GM12878 (cell line): ENCODE results near the gene KIF1C. TPM values are rescaled to one million over a fixed set of nuclear protein-coding genes. Genes with fewer than 3 reads are reported as not detected.
"Not testable (repeated sequence)": the region's sequence is repeated elsewhere in the genome, so short reads cannot be mapped to it uniquely, and the experiment has no call there.

Source experiments
- ATAC-seq: fragments of 200-7000 bp; cut with Tn5 transposase; 3 replicates; pipeline ENCODE4 v1.9.1; 2020; ENCODE audit warnings: mild to moderate bottlenecking, moderate library complexity
- BruUV-seq: library from RNA; stranded (reverse); fragments of 400-500 nt; replicated peaks from 2 replicates; lab custom pipeline; 2021; lab: Mats Ljungman, UMichigan
- CTCF ChIA-PET: fragments of 300-600 bp; sonication (Branson Sonifier 250); formaldehyde crosslinking; extraction: SDS; loops from one replicate; lab custom pipeline; 2021; ENCODE audit warnings: inconsistent platforms; lab: Yijun Ruan, JAX
- POLR2A ChIA-PET: fragments of 350-600 bp; formaldehyde crosslinking; extraction: SDS; loops from one replicate; lab custom pipeline; 2021; ENCODE audit warnings: inconsistent platforms; lab: Charles Lee
- RAD21 ChIA-PET: fragments of 300-600 bp; sonication (Branson Sonifier 250); formaldehyde crosslinking; loops from one replicate; lab custom pipeline; 2023; ENCODE audit warnings: antibody characterized with exemption; ENCODE audit not compliant: unreplicated experiment; lab: Charles Lee
- SMC1A ChIA-PET: fragments of 300-600 bp; sonication (Branson Sonifier 250); formaldehyde crosslinking; loops from one replicate; lab custom pipeline; 2023; ENCODE audit not compliant: unreplicated experiment, uncharacterized antibody; lab: Charles Lee
- DNase-seq: peaks from one replicate; pipeline ENCODE4 v3.0.0-alpha.2; 2011; ENCODE audit warnings: low read depth, low spot score
- FAIRE-seq: peaks from 3 replicates; lab custom pipeline; 2011; peaks lifted over from hg19 to GRCh38; lab: Jason Lieb, UNC
- H2AFZ ChIP-seq: 2 replicates; pipeline ENCODE4 v1.6.0; 2011; ENCODE audit warnings: low read depth, low read length, control low read depth; ENCODE audit not compliant: control insufficient read depth
- H3K27ac ChIP-seq: 2 replicates; pipeline ENCODE4 v1.5.1; 2011; ENCODE audit warnings: control low read depth; ENCODE audit not compliant: control insufficient read depth, insufficient read depth
- H3K27me3 ChIP-seq, 2 experiments: replicated peaks in 1 of 2; 2 replicates each; pipeline versions ENCODE4 v1.6.0 to v1.6.1; 2011; ENCODE audit warnings: low read length in 1 of 2; ENCODE audit not compliant: control insufficient read depth in 2 of 2, insufficient read depth in 2 of 2
- H3K36me3 ChIP-seq, 2 experiments: 2 replicates each; pipeline ENCODE4 v1.5.1; 2011; ENCODE audit warnings: low read length in 1 of 2; ENCODE audit not compliant: control insufficient read depth in 2 of 2, insufficient read depth in 2 of 2
- H3K4me1 ChIP-seq: 2 replicates; pipeline ENCODE4 v1.6.1; 2011; ENCODE audit warnings: mild to moderate bottlenecking, low read length, moderate library complexity, mixed read lengths; ENCODE audit not compliant: control insufficient read depth, insufficient read depth
- H3K4me2 ChIP-seq: 2 replicates; pipeline ENCODE4 v1.6.0; 2011; ENCODE audit warnings: control low read depth; ENCODE audit not compliant: control insufficient read depth, insufficient read depth
- H3K4me3 ChIP-seq: fragments of 200-600 bp; sonication (generic); 2 replicates; pipeline ENCODE4 v1.5.1; 2016
- H3K79me2 ChIP-seq: 2 replicates; pipeline ENCODE4 v1.6.0; 2011; ENCODE audit warnings: low read length; ENCODE audit not compliant: control insufficient read depth, insufficient read depth
- H3K9ac ChIP-seq: 2 replicates; pipeline ENCODE4 v1.8.0; 2011; ENCODE audit warnings: low read length, control low read depth, mixed read lengths; ENCODE audit not compliant: control insufficient read depth, insufficient read depth
- H3K9me3 ChIP-seq: replicated peaks from 3 replicates; pipeline ENCODE4 v1.5.1; 2011; ENCODE audit warnings: mild to moderate bottlenecking, low read length; ENCODE audit not compliant: control insufficient read depth, insufficient read depth
- H4K20me1 ChIP-seq: 2 replicates; pipeline ENCODE4 v1.6.0; 2011; ENCODE audit not compliant: control insufficient read depth, insufficient read depth
- EED ChIP-seq: sonication (generic); IDR thresholded peaks from 2 replicates; pipeline ENCODE4 v1.6.1; 2016; ENCODE audit warnings: antibody characterized with exemption, low read depth
- GATAD2B ChIP-seq: fragments of 450-650 bp; conservative IDR thresholded peaks from 2 replicates; pipeline ENCODE4 v1.6.1; 2017; ENCODE audit warnings: low read depth, mild to moderate bottlenecking, moderate library complexity
- NFYB ChIP-seq: IDR thresholded peaks from 2 replicates; pipeline ENCODE4 v1.6.1; 2011; ENCODE audit warnings: low read depth, mild to moderate bottlenecking, low read length, improper control_type of control experiment, moderate library complexity; ENCODE audit not compliant: insufficient read depth
- RELB ChIP-seq: fragments of 450-650 bp; IDR thresholded peaks from 2 replicates; pipeline ENCODE4 v1.6.1; 2017; ENCODE audit warnings: low read depth, mild to moderate bottlenecking, moderate library complexity
- SKIL ChIP-seq: fragments of 450-650 bp; IDR thresholded peaks from 2 replicates; pipeline ENCODE4 v1.6.1; 2017; ENCODE audit warnings: mild to moderate bottlenecking, low read depth, inconsistent platforms; ENCODE audit not compliant: poor library complexity, severe bottlenecking
- WGBS: methylation state at CpG from one replicate; pipeline ENCODE4 v1.1.6; 2016; ENCODE audit warnings: low lambda C conversion rate; ENCODE audit not compliant: insufficient replicate concordance, insufficient coverage; ENCODE audit errors: missing lambda C conversion rate; 5-methylcytosine and 5-hydroxymethylcytosine counted together
- in situ Hi-C: fragments of 300-500 bp; cut with MboI; formaldehyde crosslinking; loops from 9 replicates; pipeline ENCODE4 v1.14.3; 2018; ENCODE audit warnings: mixed read lengths
- intact Hi-C: fragments of 100-400 bp; cut with micrococcal nuclease; formaldehyde crosslinking; loops from one replicate; pipeline ENCODE4 v1.14.2; 2022; ENCODE audit not compliant: unreplicated experiment
- polyA plus RNA-seq, 11 experiments: library from polyadenylated mRNA; depleted of rRNA in 4 of 11; unstranded in 6 of 11; stranded (reverse) in 5 of 11; fragments of >200 nt; fragmentation: Nextera tagmentation in 4 of 11; fragmentation: Illumina TruSeq in 1 of 11; extraction: Ambion mirVana in 4 of 11; extraction: Trizol in 1 of 11; gene quantifications; 1 replicate in 1 of 11; 2 replicates in 10 of 11; pipeline versions ENCODE4 v1.2.1 to v1.2.3, GENCODE V29; 2011 to 2016; ENCODE audit warnings: inconsistent platforms in 2 of 11, missing spikeins in 2 of 11, low read depth in 1 of 11
- total RNA-seq, 4 experiments: library from RNA; depleted of rRNA in 3 of 4; stranded (reverse); fragments of >200 nt in 3 of 4; fragmentation: Illumina TruSeq in 1 of 4; extraction: Trizol in 1 of 4; gene quantifications; 2 replicates each; pipeline versions ENCODE4 v1.2.1 to v1.2.3, GENCODE V29; 2013 to 2021
- TF ChIP-seq, protein P1 (sequence below): fragments of 450-650 bp; IDR thresholded peaks from 2 replicates; pipeline ENCODE4 v1.6.1; 2017; ENCODE audit warnings: mild to moderate bottlenecking

The KIF1C gene
- total and polyA plus RNA-seq, 10 of the 15 experiments (the other 5 are each of a cell fraction or from before 2014, with no cell fraction given), result 1.4 to 65.9 (median 21.1) TPM

DNA sequence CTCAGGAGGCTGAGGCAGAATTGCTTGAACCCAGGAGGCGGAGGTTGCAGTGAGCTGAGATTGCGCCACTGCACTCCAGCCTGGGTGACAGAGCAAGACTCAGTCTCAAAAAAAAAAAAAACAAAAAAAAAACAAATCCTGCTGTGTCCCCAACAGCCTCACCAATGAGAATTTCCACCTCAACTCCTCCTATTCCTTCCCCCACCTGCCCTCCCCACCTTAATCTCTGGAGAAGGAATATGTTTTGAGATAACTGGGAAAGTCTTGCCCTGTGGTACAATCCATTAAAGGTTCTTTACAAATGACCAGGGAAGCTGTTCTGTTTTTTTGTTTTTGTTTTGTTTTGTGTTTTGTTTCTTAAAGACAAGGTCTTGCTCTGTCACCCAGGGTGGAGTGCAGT, 32.4 kb downstream of the KIF1C start:
- ChIA-PET POLR2A (interaction anchor here (0.9 to 2.6 kb wide), 6 partner anchors 13 to 197 kb away, joined by 3 to 9 read pairs (median 4); partner anchors contain the start of genes INCA1, KIF1C, RNF167 and SLC25A11), SMC1A (interaction anchor here (0.8 to 3.2 kb wide), 9 partner anchors 13 to 208 kb away, joined by 3 to 38 read pairs (median 4); partner anchors contain the start of genes CAMTA2, SPAG7 and ZNF232), CTCF (interaction anchor here (0.6 to 3.2 kb wide), 20 partner anchors 10 to 433 kb away, joined by 3 to 45 read pairs (median 5); partner anchors contain the start of genes CAMTA2, CHRNE, INCA1 and KIF1C), RAD21 (interaction anchor here (0.6 to 3.0 kb wide), 6 partner anchors 31 to 161 kb away, joined by 3 to 15 read pairs (median 4); partner anchors contain the start of genes INCA1, KIF1C and SPAG7)
- 94% methylated on average over 2 of the region's 2 CpGs for WGBS
- DNase-seq, H3K36me3 ChIP-seq, in situ Hi-C loops, H3K4me2 ChIP-seq, H3K27ac ChIP-seq, FAIRE-seq, H3K9ac ChIP-seq, H3K79me2 ChIP-seq, BruUV-seq, H2AFZ ChIP-seq, H3K27me3 ChIP-seq, H3K9me3 ChIP-seq, ATAC-seq, H4K20me1 ChIP-seq, H3K4me3 ChIP-seq: not testable (repeated sequence)
- H3K4me1 ChIP-seq, result peaks cover 14% of the 10 kb centered on the region
- intact Hi-C loops, result loop anchor here (2.0 to 5.0 kb wide), 2 partner anchors 33 kb away; partner anchors contain the start of genes INCA1 and KIF1C

DNA sequence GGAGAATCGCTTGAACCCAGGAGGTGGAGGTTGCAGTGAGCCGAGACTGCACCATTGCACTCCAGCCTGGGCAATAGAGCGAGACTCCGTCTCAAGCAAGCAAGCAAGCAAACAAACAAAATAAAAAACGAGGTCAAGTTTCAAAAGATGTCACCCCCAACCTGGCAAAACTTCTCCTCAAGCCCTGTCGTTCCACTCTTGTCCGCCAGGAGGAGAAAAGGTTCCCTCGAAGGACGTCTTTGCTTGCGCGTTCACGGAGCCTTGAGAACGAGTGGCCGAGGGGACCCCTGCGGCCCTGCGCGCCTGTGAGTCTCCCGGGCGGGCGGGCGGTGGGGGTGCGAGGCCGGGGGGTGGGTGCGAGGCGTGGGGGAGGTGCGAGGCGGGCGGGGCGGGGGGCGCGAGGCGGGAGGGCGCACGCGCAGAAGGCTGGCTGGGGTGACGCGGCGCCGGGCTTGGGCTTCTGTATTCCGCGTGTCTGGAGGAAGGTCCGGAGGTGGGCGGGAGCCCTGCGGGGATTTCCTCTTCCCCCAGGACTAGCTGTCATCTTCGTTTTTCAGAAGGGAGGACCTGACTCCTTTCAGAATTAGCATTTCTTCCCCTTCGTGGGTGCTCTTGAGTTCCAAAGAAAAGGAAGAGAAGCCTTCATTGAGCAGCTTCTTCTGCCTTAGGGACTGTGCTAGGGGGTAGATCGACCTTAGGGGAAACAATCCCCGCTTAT, 33.8 kb downstream of the KIF1C start:
- Histone ChIP-seq H3K4me2 (peak overlapping the region; percentile 81), H3K9me3 (no peaks in the 10 kb centered on the region), H3K4me1 (peaks cover 14% of the 10 kb centered on the region), H4K20me1 (no peaks in the 10 kb centered on the region), H3K36me3 (no peaks in the 10 kb centered on the region), H3K27ac (peak overlapping the region; percentile 66), H2AFZ (peak overlapping the region; percentile 82), H3K9ac (peak overlapping the region; percentile 45; the same call in 1 of the 2 replicates), H3K27me3 (no peaks in the 10 kb centered on the region), H3K79me2 (no peaks in the 10 kb centered on the region), H3K4me3 (peak overlapping the region; percentile 46)
- BruUV-seq, result no TSS peak
- ChIA-PET SMC1A (interaction anchor here (0.8 to 3.2 kb wide), 10 partner anchors 15 to 207 kb away, joined by 3 to 38 read pairs (median 4); partner anchors contain the start of gene SPAG7), CTCF (interaction anchor here (0.7 to 3.2 kb wide), 13 partner anchors 14 to 122 kb away, joined by 3 to 45 read pairs (median 7); partner anchors contain the start of genes CAMTA2 and SLC25A11), POLR2A (interaction anchor here (0.6 to 2.6 kb wide), 9 partner anchors 15 to 196 kb away, joined by 3 to 9 read pairs (median 4); partner anchors contain the start of genes CAMTA2, INCA1 and KIF1C), RAD21 (interaction anchor here (0.6 to 3.0 kb wide), 12 partner anchors 30 to 534 kb away, joined by 3 to 15 read pairs (median 4); partner anchors contain the start of gene SPAG7)
- peak; percentile 97 for FAIRE-seq
- peak; percentile 92 for ATAC-seq
- in situ Hi-C loops (no loop called here), intact Hi-C loops (loop anchor here (2.0 to 5.0 kb wide), 2 partner anchors 31 to 34 kb away; partner anchors contain the start of genes INCA1 and KIF1C)
- WGBS, result 5% methylated on average over 31 of the region's 48 CpGs
- DNase-seq, result peak; percentile 55
- no peak for TF ChIP-seq SKIL
- TF ChIP-seq, protein P1, sequence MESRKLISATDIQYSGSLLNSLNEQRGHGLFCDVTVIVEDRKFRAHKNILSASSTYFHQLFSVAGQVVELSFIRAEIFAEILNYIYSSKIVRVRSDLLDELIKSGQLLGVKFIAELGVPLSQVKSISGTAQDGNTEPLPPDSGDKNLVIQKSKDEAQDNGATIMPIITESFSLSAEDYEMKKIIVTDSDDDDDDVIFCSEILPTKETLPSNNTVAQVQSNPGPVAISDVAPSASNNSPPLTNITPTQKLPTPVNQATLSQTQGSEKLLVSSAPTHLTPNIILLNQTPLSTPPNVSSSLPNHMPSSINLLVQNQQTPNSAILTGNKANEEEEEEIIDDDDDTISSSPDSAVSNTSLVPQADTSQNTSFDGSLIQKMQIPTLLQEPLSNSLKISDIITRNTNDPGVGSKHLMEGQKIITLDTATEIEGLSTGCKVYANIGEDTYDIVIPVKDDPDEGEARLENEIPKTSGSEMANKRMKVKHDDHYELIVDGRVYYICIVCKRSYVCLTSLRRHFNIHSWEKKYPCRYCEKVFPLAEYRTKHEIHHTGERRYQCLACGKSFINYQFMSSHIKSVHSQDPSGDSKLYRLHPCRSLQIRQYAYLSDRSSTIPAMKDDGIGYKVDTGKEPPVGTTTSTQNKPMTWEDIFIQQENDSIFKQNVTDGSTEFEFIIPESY, result no peak
- no peak for TF ChIP-seq GATAD2B
- no peak for TF ChIP-seq EED
- no peak for TF ChIP-seq NFYB
- TF ChIP-seq RELB, result 0 out of 2 replicates have a peak, but pooled peaks have one; percentile 18
